Testis (tissue), 3 donors: ENCODE data around the gene GIMAP8. TPM values are rescaled to one million over a fixed set of nuclear protein-coding genes. Genes with fewer than 3 reads are reported as not detected.

Experiments used
- DNase-seq: peaks from one replicate; pipeline ENCODE4 v3.0.0-alpha.2; 2019
- H3K27ac ChIP-seq, 2 donors: fragments of 200-600 bp; sonication (generic); one replicate each; pipeline ENCODE4 v1.5.1; 2019
- H3K27me3 ChIP-seq: fragments of 200-600 bp; sonication (generic); one replicate; pipeline ENCODE4 v1.5.1; 2019
- H3K36me3 ChIP-seq: fragments of 200-600 bp; sonication (generic); one replicate; pipeline ENCODE4 v1.5.1; 2017; ENCODE audit warnings: low read depth; ENCODE audit errors: missing control alignments
- H3K4me1 ChIP-seq: fragments of 200-600 bp; sonication (generic); one replicate; pipeline ENCODE4 v1.5.1; 2019
- H3K4me3 ChIP-seq, 2 donors: fragments of 200-600 bp; sonication (generic); one replicate each; pipeline ENCODE4 v1.5.1; 2017 to 2019
- H3K9me3 ChIP-seq: fragments of 200-600 bp; sonication (generic); one replicate; pipeline ENCODE4 v1.5.1; 2017
- POLR2A ChIP-seq: fragments of 450-650 bp; IDR thresholded peaks from one replicate; pipeline ENCODE4 v1.6.1; 2017; ENCODE audit warnings: antibody characterized with exemption, mild to moderate bottlenecking, moderate library complexity
- WGBS, 2 donors: methylation state at CpG; one replicate each; pipeline ENCODE4 v1.1.5; 2018; 5-methylcytosine and 5-hydroxymethylcytosine counted together
- intact Hi-C: fragments of 100-400 bp; cut with DNase I; formaldehyde crosslinking; loops from one replicate; pipeline ENCODE4 v1.15.1; 2023; ENCODE audit warnings: low total_unique reads
- polyA plus RNA-seq: library from polyadenylated mRNA; stranded (reverse); fragments of 350-450 nt; fragmentation: Illumina TruSeq; extraction: RNeasy Lipid Tissue Mini Kit (QIAGEN cat#74804); gene quantifications from one replicate; pipeline ENCODE4 v1.2.3, GENCODE V29; 2014; ENCODE audit warnings: low read depth, low replicate concordance; ENCODE audit not compliant: insufficient read depth
- total RNA-seq, 2 donors: library from RNA; depleted of rRNA; stranded (reverse); fragments of >200 nt; gene quantifications; one replicate each; pipeline ENCODE4 v1.2.3, GENCODE V29; 2016
- TF ChIP-seq, protein P1 (sequence below), 3 experiments: fragments of 450-650 bp in 2 of 3; fragments of 200-600 bp in 1 of 3; sonication (generic) in 1 of 3; IDR thresholded peaks; one replicate each; pipeline ENCODE4 v1.5.1; 2016 to 2019; ENCODE audit warnings: antibody characterized with exemption in 3 of 3, mild to moderate bottlenecking in 2 of 3, moderate library complexity in 1 of 3

The GIMAP8 gene
- total and polyA plus RNA-seq, 3 donors from 2014 or later: 3.8 to 6.8 (median 3.8) TPM

DNA sequence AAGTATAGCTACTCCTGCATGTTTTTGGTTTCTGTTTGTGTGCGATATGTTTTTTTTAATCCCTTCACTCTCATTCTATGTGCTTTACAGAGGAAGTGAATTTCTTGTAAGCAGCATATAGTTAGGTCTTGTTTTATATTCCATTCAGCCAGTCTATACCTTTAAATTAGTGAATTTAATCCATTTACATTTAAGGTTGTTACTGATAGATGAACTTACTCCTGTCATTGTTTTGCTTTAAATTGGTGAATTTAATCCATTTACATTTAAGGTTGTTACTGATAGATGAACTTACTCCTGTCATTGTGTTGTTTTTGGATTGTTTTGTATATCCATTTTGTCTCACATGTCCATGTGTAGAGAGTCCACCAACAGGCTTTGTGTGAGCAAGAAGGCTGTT is 11.1 kb downstream of the GIMAP8 start:
- Histone ChIP-seq H3K36me3 (no peaks in the 10 kb centered on the region), H3K4me1 (no peaks in the 10 kb centered on the region), H3K27me3 (no peaks in the 10 kb centered on the region), H3K27ac (no peak overlapping the region), H3K9me3 (no peaks in the 10 kb centered on the region), H3K4me3 (no peak overlapping the region)
- DNase-seq: no peak
- 92 to 97% methylated on average over 1 of the region's 1 CpG for WGBS, 2 donors
- intact Hi-C loops: no loop called here
- TF ChIP-seq POLR2A: no peak
- TF ChIP-seq, protein P1, sequence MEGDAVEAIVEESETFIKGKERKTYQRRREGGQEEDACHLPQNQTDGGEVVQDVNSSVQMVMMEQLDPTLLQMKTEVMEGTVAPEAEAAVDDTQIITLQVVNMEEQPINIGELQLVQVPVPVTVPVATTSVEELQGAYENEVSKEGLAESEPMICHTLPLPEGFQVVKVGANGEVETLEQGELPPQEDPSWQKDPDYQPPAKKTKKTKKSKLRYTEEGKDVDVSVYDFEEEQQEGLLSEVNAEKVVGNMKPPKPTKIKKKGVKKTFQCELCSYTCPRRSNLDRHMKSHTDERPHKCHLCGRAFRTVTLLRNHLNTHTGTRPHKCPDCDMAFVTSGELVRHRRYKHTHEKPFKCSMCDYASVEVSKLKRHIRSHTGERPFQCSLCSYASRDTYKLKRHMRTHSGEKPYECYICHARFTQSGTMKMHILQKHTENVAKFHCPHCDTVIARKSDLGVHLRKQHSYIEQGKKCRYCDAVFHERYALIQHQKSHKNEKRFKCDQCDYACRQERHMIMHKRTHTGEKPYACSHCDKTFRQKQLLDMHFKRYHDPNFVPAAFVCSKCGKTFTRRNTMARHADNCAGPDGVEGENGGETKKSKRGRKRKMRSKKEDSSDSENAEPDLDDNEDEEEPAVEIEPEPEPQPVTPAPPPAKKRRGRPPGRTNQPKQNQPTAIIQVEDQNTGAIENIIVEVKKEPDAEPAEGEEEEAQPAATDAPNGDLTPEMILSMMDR (IDR thresholded peaks at IDR 0.05): no peak

DNA sequence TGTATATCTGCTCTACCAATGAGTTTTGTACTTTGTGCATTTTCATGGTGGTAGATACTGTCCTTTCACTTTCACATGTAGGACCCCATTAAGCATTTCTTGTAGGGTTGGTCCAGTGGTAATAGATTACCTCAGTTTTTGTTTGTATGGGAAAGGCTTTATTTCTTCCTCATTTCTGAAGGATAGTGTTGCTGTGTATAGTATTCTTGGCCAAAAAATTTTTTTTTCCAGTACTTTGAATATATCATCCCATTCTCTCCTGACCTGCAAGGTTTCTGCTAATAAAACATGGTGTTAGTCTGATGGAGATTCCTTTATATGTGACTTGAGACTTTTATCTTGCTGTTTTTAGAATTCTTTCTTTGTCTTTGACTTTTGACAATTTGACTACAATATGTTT is 12.0 kb downstream of the GIMAP8 start:
- Histone ChIP-seq H3K4me1 (no peaks in the 10 kb centered on the region), H3K36me3 (no peaks in the 10 kb centered on the region), H3K9me3 (no peaks in the 10 kb centered on the region), H3K27me3 (no peaks in the 10 kb centered on the region), H3K27ac (no peak overlapping the region), H3K4me3 (no peak overlapping the region)
- DNase-seq: no peak
- intact Hi-C loops: no loop called here
- TF ChIP-seq POLR2A: no peak
- TF ChIP-seq, protein P1 (IDR thresholded peaks at IDR 0.05): no peak

DNA sequence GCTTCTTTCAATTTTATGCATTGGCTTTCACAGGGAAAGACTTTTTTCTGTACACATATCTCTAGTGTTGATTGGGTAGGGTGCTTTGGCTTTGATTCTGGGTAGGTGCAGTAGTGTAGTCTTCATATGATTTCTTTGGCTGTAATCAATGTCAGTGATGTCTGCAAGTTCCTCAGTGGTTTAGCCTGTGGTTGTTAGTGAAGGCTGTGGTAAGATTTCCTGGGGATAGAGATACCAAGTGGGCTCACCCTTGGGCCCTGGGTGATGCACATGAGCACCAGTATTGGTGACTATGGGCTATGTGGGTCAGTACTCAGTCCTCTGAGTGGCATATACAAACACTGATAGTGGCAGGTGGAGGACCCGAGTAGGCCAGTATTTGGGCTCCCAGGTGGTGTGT is 13.0 kb downstream of the GIMAP8 start:
- no peak overlapping the region for H3K27ac ChIP-seq
- no peak for DNase-seq
- H3K27me3 ChIP-seq: no peaks in the 10 kb centered on the region
- no peak overlapping the region for H3K4me3 ChIP-seq
- no peaks in the 10 kb centered on the region for H3K4me1 ChIP-seq
- WGBS, 2 donors: 80 to 100% methylated on average over 1 of the region's 1 CpG
- intact Hi-C loops: no loop called here
- H3K36me3 ChIP-seq: no peaks in the 10 kb centered on the region
- TF ChIP-seq, protein P1 (IDR thresholded peaks at IDR 0.05): no peak
- TF ChIP-seq POLR2A: no peak
- no peaks in the 10 kb centered on the region for H3K9me3 ChIP-seq

DNA sequence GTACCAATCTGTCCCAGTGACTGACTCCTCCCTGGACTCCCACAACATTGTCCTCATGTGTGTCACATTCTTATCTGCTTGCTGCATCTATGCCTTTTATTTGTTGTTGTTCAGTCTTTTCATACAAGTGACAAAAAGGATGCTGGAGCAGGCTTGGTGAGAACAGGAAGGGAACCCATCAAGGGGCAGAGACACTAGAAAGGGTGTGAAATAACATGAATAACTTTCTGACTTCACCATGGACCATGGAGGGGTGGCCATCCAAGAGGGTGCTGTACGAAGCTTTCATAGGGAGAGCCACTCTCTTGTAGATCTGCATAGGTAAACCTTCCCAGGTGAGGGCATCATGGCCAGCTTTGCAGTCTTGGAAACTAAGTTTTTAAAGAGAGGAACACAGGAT is 14.5 kb downstream of the GIMAP8 start:
- no peak for DNase-seq
- Histone ChIP-seq H3K27me3 (no peaks in the 10 kb centered on the region), H3K9me3 (no peaks in the 10 kb centered on the region), H3K4me3 (no peak overlapping the region), H3K27ac (no peak overlapping the region), H3K4me1 (no peaks in the 10 kb centered on the region), H3K36me3 (no peaks in the 10 kb centered on the region)
- TF ChIP-seq, protein P1 (IDR thresholded peaks at IDR 0.05): no peak
- TF ChIP-seq POLR2A: no peak
- 80 to 88% methylated on average over 1 of the region's 1 CpG for WGBS, 2 donors
- intact Hi-C loops: no loop called here

DNA sequence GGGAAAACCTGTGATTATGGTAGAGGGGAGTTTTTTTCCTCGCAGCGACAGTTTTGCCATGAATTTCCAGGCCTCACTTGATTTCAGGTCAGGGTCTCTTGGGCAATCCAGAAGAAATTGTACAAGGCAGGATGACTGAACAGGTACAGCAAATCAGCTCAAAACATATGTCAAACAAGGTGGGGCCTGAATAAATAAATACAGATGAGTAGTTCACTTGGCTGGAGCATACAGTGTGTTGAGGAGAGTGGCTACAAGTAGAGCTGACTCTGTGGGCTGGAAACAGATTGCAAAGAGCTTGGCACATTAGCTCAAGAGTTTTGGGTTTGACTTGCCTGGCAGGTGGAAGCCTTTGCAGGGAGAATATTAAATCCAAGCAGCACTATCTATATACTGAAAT is 15.0 kb downstream of the GIMAP8 start:
- TF ChIP-seq, protein P1 (IDR thresholded peaks at IDR 0.05): no peak
- TF ChIP-seq POLR2A: no peak
- intact Hi-C loops: no loop called here

More for the DNA sequence above, 15.0 kb downstream of the GIMAP8 start:
- H3K9me3 ChIP-seq: no peaks in the 10 kb centered on the region
- DNase-seq: no peak
- no peaks in the 10 kb centered on the region for H3K36me3 ChIP-seq
- 95 to 100% methylated on average over 2 of the region's 2 CpGs for WGBS, 2 donors
- no peak overlapping the region for H3K27ac ChIP-seq
- no peaks in the 10 kb centered on the region for H3K27me3 ChIP-seq
- no peak overlapping the region for H3K4me3 ChIP-seq
- no peaks in the 10 kb centered on the region for H3K4me1 ChIP-seq
